K562 treated with DMSO at 1 percent for 12 hours (cell line): Measurements from ENCODE around the gene OGG1. TPM values are rescaled to one million over a fixed set of nuclear protein-coding genes. Genes with fewer than 3 reads are reported as not detected.

ENCODE experiments used
- total RNA-seq: library from RNA; unstranded; fragments of 300-600 nt; gene quantifications from 2 replicates; pipeline ENCODE4 v1.2.3, GENCODE V29; 2022; ENCODE audit not compliant: insufficient read depth

Gene OGG1
- 21.3 and 31.6 TPM in 2 replicates for total RNA-seq

DNA sequence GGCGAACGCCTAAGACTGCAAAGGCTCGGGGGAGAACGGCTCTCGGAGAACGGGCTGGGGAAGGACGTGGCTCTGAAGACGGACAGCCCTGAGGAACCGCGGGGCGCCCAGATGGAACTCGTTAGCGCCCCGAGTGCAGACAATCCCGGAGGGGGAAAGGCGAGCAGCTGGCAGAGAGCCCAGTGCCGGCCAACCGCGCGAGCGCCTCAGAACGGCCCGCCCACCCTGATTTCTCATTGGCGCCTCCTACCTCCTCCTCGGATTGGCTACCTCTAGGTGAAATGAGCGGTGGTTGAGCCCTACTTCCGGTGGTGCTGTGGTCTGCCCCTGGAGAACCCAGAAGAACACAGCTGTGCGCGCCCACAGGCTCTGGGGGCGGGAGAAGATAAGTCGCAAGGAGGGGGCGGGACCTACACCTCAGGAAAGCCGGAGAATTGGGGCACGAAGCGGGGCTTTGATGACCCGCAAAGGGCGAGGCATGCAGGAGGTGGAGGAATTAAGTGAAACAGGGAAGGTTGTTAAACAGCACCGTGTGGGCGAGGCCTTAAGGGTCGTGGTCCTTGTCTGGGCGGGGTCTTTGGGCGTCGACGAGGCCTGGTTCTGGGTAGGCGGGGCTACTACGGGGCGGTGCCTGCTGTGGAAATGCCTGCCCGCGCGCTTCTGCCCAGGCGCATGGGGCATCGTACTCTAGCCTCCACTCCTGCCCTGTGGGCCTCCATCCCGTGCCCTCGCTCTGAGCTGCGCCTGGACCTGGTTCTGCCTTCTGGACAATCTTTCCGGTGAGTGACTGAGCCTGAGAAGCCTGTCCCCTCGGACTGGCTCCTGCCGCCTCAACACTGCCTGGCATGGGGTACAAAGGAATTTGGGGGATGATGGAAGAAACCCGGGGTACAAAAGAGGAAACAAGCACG lies at the start of gene OGG1:
Gene OGG1, plus strand, starts transcription at position 308 of the 911 bp plus-strand sequence. Its CDS starts 335 bp downstream, at position 643.

DNA sequence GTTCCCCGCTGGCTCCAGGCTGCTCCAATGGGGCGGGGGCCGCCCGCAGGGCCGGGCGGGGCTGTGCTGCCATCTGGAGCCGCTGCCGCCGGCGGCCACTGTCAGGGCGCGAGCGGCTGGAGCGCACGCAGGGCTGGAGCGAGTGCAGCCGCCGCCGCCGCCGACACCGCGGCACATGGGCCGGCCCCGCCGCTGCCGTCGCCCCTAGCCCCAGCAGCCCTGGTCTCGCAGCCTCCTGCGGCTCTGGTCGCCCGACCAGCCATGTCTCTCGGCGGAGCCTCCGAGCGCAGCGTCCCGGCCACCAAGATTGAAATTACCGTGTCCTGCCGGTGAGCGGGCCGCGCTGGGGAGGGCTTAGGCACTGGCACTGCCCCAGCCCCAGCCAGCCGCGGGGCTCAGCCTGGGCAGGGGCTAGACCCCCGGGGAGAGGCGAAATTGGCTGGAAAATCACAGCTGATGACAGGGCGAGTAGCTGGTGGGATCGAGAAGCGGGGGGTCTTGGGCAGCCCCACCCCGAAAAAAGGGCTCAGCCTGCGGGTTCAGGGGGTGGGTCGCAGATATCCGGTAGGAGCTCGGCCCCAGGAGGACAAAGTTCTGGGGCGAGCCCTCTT lies 45.9 kb upstream of the OGG1 start, which contains the start of gene CPNE9:
Gene CPNE9, plus strand, starts transcription at position 98 of the 611 bp plus-strand sequence. Its CDS starts 164 bp downstream, at position 262.

DNA sequence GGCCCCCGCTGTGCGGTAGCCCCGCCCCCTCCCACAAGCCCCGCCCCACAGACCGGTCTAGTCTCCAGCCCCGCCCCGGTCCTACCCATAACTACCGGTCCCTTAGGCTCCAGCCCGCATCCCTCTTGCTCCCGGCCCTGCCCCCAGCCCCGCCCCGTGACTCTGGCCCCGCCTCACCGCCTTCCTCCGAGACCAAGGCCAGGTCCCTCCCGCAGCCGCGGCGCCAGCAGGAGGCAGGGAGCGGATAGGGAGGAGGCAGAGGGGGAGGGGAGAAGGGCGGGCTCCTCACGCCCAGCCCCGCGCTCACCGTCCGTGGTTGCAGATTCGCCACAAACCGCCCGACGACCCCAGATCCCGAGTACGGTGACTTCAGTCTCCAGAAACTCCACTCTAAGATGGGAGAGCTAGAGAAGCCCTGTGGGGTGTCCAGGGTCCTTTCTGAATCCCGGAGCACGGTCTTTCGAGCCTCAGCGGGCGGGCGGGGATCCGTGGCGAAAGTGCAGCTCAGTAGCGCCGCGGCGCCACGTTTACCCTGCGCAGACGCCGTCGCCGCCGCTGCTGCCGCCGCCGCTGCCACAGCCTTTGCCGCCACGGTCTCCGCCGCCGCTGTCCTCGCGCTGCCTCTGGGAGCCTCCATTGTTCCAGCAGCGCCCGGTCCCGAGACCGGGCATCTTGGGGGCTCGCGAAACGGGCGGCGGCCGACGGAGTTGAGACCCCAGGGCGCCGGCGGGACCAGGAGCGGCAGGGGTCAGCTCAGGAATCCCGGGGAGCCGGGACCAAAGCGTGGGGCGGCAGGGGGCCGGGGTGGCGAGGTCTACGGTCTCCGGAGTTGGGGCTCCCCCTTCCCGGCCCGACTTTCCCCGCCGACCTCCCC lies 18.3 kb upstream of the OGG1 start, which contains the start of gene BRPF1:
Gene BRPF1, plus strand, starts transcription at position 530 of the 874 bp plus-strand sequence. CDS start 2,406 bp downstream, outside the sequence.

DNA sequence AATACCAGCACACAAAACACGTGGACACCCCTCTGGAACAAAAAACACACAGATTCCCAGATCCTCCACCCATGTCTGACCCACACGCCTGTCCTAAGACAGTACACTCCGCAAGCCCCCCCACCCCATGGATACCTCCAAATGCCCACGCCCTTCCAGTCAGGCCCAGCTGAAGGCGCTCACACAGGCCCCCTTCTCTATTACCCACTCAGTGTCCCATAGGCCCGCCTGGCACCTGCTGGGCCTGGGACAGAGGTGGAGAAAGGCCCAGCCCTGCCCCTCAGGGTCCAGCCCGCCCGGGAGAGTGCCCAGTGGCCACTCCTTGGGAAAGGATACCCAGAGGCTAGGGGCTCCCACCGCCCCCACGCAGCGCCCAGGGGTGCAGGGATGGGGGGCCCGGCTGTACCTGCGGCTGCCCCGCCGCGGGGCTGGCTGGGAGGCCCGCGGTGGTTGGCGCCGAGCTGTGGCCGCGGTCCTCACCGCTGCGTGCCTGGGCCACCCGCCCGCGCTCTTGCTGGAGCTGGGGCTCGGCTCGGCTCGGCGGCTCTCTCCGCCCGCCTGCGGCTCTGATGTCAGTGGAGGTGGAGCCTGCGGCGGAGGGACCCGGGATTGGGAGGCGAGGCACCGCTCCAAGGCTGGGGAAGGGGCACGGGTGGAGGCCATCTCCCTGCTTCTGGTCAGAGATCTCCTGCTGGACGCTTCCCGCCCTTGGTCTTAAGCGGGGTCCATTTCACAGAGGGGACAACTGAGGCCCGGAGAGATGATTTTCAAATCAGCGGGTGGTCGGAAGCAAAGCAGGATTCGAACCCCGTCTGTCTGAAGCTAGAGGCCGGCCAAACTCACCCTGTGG lies 19.9 kb downstream of the OGG1 start, which contains the start of gene CAMK1:
Gene CAMK1, minus strand, starts transcription at position 522 of the 850 bp plus-strand sequence. CDS start 2,198 bp downstream, outside the sequence.

DNA sequence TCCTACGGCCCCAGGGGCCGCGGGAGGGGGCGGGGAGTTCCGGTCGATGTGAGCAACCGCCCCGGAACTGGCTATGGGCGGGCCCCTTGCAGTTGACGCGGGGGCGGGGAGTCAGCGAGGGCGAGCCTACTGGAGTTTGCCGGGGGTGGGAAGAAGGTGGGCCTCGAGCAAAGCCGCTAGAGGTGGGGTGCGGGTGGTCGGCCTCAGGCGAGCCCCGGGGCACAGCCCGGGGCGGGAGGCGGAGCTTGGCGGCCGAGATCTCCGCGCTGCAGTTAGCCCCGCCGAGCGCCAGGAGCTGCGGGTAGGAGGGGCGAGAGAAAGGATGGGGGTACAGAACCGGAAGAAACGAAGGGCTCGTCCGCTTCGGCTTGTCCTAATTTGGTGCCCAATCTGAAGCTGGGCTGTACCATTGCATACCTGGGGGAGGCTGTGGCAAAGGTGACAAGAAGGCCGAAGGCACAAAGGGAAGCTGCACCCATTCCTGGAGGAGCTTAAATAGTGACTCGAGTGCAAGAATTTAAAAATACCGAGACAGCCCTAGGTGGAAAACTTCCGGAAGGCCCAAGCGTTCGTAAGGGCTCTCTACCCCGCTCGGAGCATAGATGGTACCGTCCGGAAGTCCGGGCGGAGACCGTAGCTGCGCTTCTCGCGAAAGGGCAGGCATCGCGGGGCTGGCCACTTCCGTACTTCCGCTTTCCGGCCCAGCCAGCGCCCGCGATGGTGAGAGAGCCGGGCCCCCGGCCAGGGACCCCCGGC lies 42.8 kb downstream of the OGG1 start, which contains the start of the genes ARPC4 and TADA3:
Gene ARPC4, plus strand, starts transcription at position 678 of the 756 bp plus-strand sequence. Its CDS starts 40 bp downstream, at position 718.
Gene TADA3, minus strand, starts transcription at position 69 of the 756 bp plus-strand sequence. CDS start 1,007 bp downstream, outside the sequence.

Other genes starting within 250 kb of the OGG1 start
- not detected in 2 replicates for gene LHFPL4, start 196.1 kb upstream of the OGG1 start, total RNA-seq
- 53.3 and 72.2 TPM in 2 replicates for gene MTMR14, start 100.4 kb upstream of the OGG1 start, total RNA-seq
- gene CPNE9, start 46.1 kb upstream of the OGG1 start, total RNA-seq = not detected in 2 replicates
- 14.7 and 30.4 TPM in 2 replicates for gene BRPF1, start 18.2 kb upstream of the OGG1 start, total RNA-seq
- gene CAMK1, start 20.0 kb downstream of the OGG1 start, total RNA-seq = 11.2 and 13.1 TPM in 2 replicates
- gene TADA3, start 42.5 kb downstream of the OGG1 start, total RNA-seq = 103 TPM in 2 replicates
- gene ARPC4, start 43.1 kb downstream of the OGG1 start, total RNA-seq = 37.5 and 57.4 TPM in 2 replicates
- gene TTLL3, start 60.3 kb downstream of the OGG1 start, total RNA-seq = 41.4 and 97.9 TPM in 2 replicates
- gene RPUSD3, start 94.1 kb downstream of the OGG1 start, total RNA-seq = 77.6 and 82.0 TPM in 2 replicates
- gene CIDEC, start 130.3 kb downstream of the OGG1 start, total RNA-seq = not detected in 2 replicates
- gene JAGN1, start 140.7 kb downstream of the OGG1 start, total RNA-seq = 57.8 and 66.0 TPM in 2 replicates
- gene IL17RE, start 152.9 kb downstream of the OGG1 start, total RNA-seq = 0.64 and 0.67 TPM in 2 replicates
- 34.1 and 39.6 TPM in 2 replicates for gene IL17RC, start 167.1 kb downstream of the OGG1 start, total RNA-seq
- gene CRELD1, start 183.9 kb downstream of the OGG1 start, total RNA-seq = 18.5 and 28.3 TPM in 2 replicates
- 1.3 and 2.8 TPM in 2 replicates for gene PRRT3, start 202.5 kb downstream of the OGG1 start, total RNA-seq
- 34.7 and 41.6 TPM in 2 replicates for gene EMC3, start 236.9 kb downstream of the OGG1 start, total RNA-seq